ENCODE data around the gene RAB24.

Gene RAB24

GRCh38 chr5:177349762-177350161 is 46.2 kb upstream of the RAB24 start:
- TF ChIP-seq POLR2AphosphoS5 (IDR thresholded peaks at IDR 0.05; ENCODE audit: low read depth, low read length) (no peak), SIN3A (IDR thresholded peaks at IDR 0.05; ENCODE audit: borderline replicate concordance, insufficient read depth, low read length) (no peak), REST (IDR thresholded peaks at IDR 0.05; ENCODE audit: insufficient read depth in 1 of 2, low read depth in 2 of 2, low read length in 2 of 2) (no peak), FOXP2 (optimal IDR thresholded peaks at IDR 0.05; ENCODE audit: borderline replicate concordance, extremely low read depth, extremely low read length, insufficient read depth) (no peak), TAF1 (IDR thresholded peaks at IDR 0.05; ENCODE audit: borderline replicate concordance, insufficient read depth, low read length) (no peak)

- TF ChIP-seq REST (IDR thresholded peaks at IDR 0.05; ENCODE audit: insufficient read depth in 1 of 2, low read depth in 2 of 2, low read length in 2 of 2) (no peak), POLR2AphosphoS5 (IDR thresholded peaks at IDR 0.05; ENCODE audit: low read depth, low read length) (no peak), FOXP2 (optimal IDR thresholded peaks at IDR 0.05; ENCODE audit: borderline replicate concordance, extremely low read depth, extremely low read length, insufficient read depth) (no peak), TAF1 (IDR thresholded peaks at IDR 0.05; ENCODE audit: borderline replicate concordance, insufficient read depth, low read length) (no peak), SIN3A (IDR thresholded peaks at IDR 0.05; ENCODE audit: borderline replicate concordance, insufficient read depth, low read length) (no peak)
Measured at GRCh38 chr5:177349362-177349647, 45.8 kb upstream of the RAB24 start.

GRCh38 chr5:177347699-177348098 is 44.2 kb upstream of the RAB24 start:
- TF ChIP-seq POLR2AphosphoS5 (IDR thresholded peaks at IDR 0.05; ENCODE audit: low read depth, low read length), result no peak
- TF ChIP-seq FOXP2 (optimal IDR thresholded peaks at IDR 0.05; ENCODE audit: borderline replicate concordance, extremely low read depth, extremely low read length, insufficient read depth), result no peak
- TF ChIP-seq REST (IDR thresholded peaks at IDR 0.05; ENCODE audit: insufficient read depth in 1 of 2, low read depth in 2 of 2, low read length in 2 of 2), result no peak
- TF ChIP-seq TAF1 (IDR thresholded peaks at IDR 0.05; ENCODE audit: borderline replicate concordance, insufficient read depth, low read length), result no peak
- no peak for TF ChIP-seq SIN3A (IDR thresholded peaks at IDR 0.05; ENCODE audit: borderline replicate concordance, insufficient read depth, low read length)

GRCh38 chr5:177346820-177347219 is 43.3 kb upstream of the RAB24 start:
- TF ChIP-seq TAF1 (IDR thresholded peaks at IDR 0.05; ENCODE audit: borderline replicate concordance, insufficient read depth, low read length), result no peak
- no peak for TF ChIP-seq POLR2AphosphoS5 (IDR thresholded peaks at IDR 0.05; ENCODE audit: low read depth, low read length)
- no peak for TF ChIP-seq SIN3A (IDR thresholded peaks at IDR 0.05; ENCODE audit: borderline replicate concordance, insufficient read depth, low read length)
- TF ChIP-seq REST (IDR thresholded peaks at IDR 0.05; ENCODE audit: insufficient read depth in 1 of 2, low read depth in 2 of 2, low read length in 2 of 2), result no peak
- TF ChIP-seq FOXP2 (optimal IDR thresholded peaks at IDR 0.05; ENCODE audit: borderline replicate concordance, extremely low read depth, extremely low read length, insufficient read depth), result no peak

- TF ChIP-seq FOXP2 (optimal IDR thresholded peaks at IDR 0.05; ENCODE audit: borderline replicate concordance, extremely low read depth, extremely low read length, insufficient read depth) (no peak), POLR2AphosphoS5 (IDR thresholded peaks at IDR 0.05; ENCODE audit: low read depth, low read length) (no peak), REST (IDR thresholded peaks at IDR 0.05; ENCODE audit: insufficient read depth in 1 of 2, low read depth in 2 of 2, low read length in 2 of 2) (no peak), SIN3A (IDR thresholded peaks at IDR 0.05; ENCODE audit: borderline replicate concordance, insufficient read depth, low read length) (no peak), TAF1 (IDR thresholded peaks at IDR 0.05; ENCODE audit: borderline replicate concordance, insufficient read depth, low read length) (no peak)
Measured at GRCh38 chr5:177344891-177345290, 41.4 kb upstream of the RAB24 start.

Measured in PFSK-1 (cell line).